Esophagus muscularis mucosa (tissue), 4 donors: ENCODE data around the gene PIWIL4.

Experiments
- EP300 ChIP-seq: sonication (generic); formaldehyde crosslinking; IDR thresholded peaks from one replicate; pipeline ENCODE4 v1.6.1; 2017; ENCODE audit warnings: antibody characterized with exemption
- POLR2A ChIP-seq: fragments of 450-650 bp; IDR thresholded peaks from one replicate; pipeline ENCODE4 v1.6.1; 2017; ENCODE audit warnings: antibody characterized with exemption, moderate library complexity, mild to moderate bottlenecking, low read depth
- POLR2AphosphoS5 ChIP-seq, 2 donors: sonication (generic); formaldehyde crosslinking; IDR thresholded peaks; one replicate each; pipeline ENCODE4 v1.6.1; 2017; ENCODE audit warnings: antibody characterized with exemption in 2 of 2
- TF ChIP-seq, protein P1 (sequence below), 3 experiments: fragments of 200-600 bp in 2 of 3; fragments of 450-650 bp in 1 of 3; sonication (generic) in 2 of 3; IDR thresholded peaks; one replicate each; pipeline ENCODE4 v1.5.1; 2017 to 2019; ENCODE audit warnings: antibody characterized with exemption in 3 of 3, mild to moderate bottlenecking in 2 of 3, moderate library complexity in 1 of 3

- no peak for TF ChIP-seq POLR2A
- TF ChIP-seq, protein P1, sequence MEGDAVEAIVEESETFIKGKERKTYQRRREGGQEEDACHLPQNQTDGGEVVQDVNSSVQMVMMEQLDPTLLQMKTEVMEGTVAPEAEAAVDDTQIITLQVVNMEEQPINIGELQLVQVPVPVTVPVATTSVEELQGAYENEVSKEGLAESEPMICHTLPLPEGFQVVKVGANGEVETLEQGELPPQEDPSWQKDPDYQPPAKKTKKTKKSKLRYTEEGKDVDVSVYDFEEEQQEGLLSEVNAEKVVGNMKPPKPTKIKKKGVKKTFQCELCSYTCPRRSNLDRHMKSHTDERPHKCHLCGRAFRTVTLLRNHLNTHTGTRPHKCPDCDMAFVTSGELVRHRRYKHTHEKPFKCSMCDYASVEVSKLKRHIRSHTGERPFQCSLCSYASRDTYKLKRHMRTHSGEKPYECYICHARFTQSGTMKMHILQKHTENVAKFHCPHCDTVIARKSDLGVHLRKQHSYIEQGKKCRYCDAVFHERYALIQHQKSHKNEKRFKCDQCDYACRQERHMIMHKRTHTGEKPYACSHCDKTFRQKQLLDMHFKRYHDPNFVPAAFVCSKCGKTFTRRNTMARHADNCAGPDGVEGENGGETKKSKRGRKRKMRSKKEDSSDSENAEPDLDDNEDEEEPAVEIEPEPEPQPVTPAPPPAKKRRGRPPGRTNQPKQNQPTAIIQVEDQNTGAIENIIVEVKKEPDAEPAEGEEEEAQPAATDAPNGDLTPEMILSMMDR (IDR thresholded peaks at IDR 0.05): no peak
- no peak for TF ChIP-seq EP300
- TF ChIP-seq POLR2AphosphoS5 (IDR thresholded peaks at IDR 0.05): no peak
Measured at GRCh38 chr11:94641167-94641761, 74.1 kb downstream of the PIWIL4 start.
